ENCODE measurements around the gene PUM2. TPM values are rescaled to one million over a fixed set of nuclear protein-coding genes. Genes with fewer than 3 reads are reported as not detected.

PUM2 gene
- total RNA-seq, 2 experiments from 2014 or later, result 123 to 131 TPM

GRCh38 chr2:20351555-20352229, 1.0 kb upstream of the PUM2 start:
- H3K9me3 Mint-ChIP-seq, result no peaks in the 10 kb centered on the region
- peaks cover 21% of the 10 kb centered on the region for H3K36me3 Mint-ChIP-seq (ENCODE audit: low read depth)
- H3K27ac Mint-ChIP-seq, result no peak overlapping the region
- H3K4me3 Mint-ChIP-seq, result no peak overlapping the region
- ChIA-PET CTCF (interaction anchor here (0.5 to 2.1 kb wide), 6 partner anchors 9 to 482 kb away, joined by 3 to 6 read pairs (median 4); no protein-coding TSS in a partner anchor), POLR2A (interaction anchor here (0.9 kb wide), 1 partner anchor 53 kb away, joined by 3 read pairs; no protein-coding TSS in a partner anchor)
- no peak for DNase-seq
- H3K27me3 Mint-ChIP-seq, result no peaks in the 10 kb centered on the region
- peaks cover 30% of the 10 kb centered on the region for H3K4me1 Mint-ChIP-seq

GRCh38 chr2:20350041-20350712, 467 bp downstream of the PUM2 start:
- ChIA-PET POLR2A (interaction anchor here (0.5 to 0.6 kb wide), 2 partner anchors 36 to 47 kb away, joined by 4 to 9 read pairs; no protein-coding TSS in a partner anchor), CTCF (interaction anchor here (1.6 kb wide), 1 partner anchor 20 kb away, joined by 3 read pairs; no protein-coding TSS in a partner anchor)
- no peaks in the 10 kb centered on the region for H3K27me3 Mint-ChIP-seq
- H3K27ac Mint-ChIP-seq, result peak overlapping the region; percentile 88
- H3K9me3 Mint-ChIP-seq, result no peaks in the 10 kb centered on the region
- H3K4me1 Mint-ChIP-seq, result peaks cover 45% of the 10 kb centered on the region
- H3K4me3 Mint-ChIP-seq, result no peak overlapping the region
- peaks cover 34% of the 10 kb centered on the region for H3K36me3 Mint-ChIP-seq (ENCODE audit: low read depth)
- DNase-seq, result peak; percentile 52

GRCh38 chr2:20349513-20349921, 1.1 kb downstream of the PUM2 start:
- Mint-ChIP-seq H3K27me3 (no peaks in the 10 kb centered on the region), H3K4me1 (peaks cover 49% of the 10 kb centered on the region), H3K4me3 (no peak overlapping the region), H3K36me3 (ENCODE audit: low read depth) (peaks cover 34% of the 10 kb centered on the region), H3K27ac (peak overlapping the region; percentile 88), H3K9me3 (no peaks in the 10 kb centered on the region)
- ChIA-PET CTCF (interaction anchor here (1.5 to 1.9 kb wide), 3 partner anchors 12 to 37 kb away, joined by 3 to 4 read pairs (median 3); no protein-coding TSS in a partner anchor), POLR2A (interaction anchor here (0.5 to 0.6 kb wide), 2 partner anchors 36 to 46 kb away, joined by 4 to 9 read pairs; no protein-coding TSS in a partner anchor)
- no peak for DNase-seq

- Mint-ChIP-seq H3K4me1 (peaks cover 53% of the 10 kb centered on the region), H3K4me3 (no peak overlapping the region), H3K9me3 (no peaks in the 10 kb centered on the region), H3K36me3 (ENCODE audit: low read depth) (peaks cover 34% of the 10 kb centered on the region), H3K27ac (peak overlapping the region; percentile 70), H3K27me3 (no peaks in the 10 kb centered on the region)
- peak; percentile 12 for DNase-seq
- ChIA-PET POLR2A (no interaction called here), CTCF (interaction anchor here (1.5 to 1.9 kb wide), 2 partner anchors 11 to 38 kb away, joined by 3 to 4 read pairs; no protein-coding TSS in a partner anchor)
Measured at GRCh38 chr2:20348542-20348941, 2.1 kb downstream of the PUM2 start.

- peaks cover 58% of the 10 kb centered on the region for H3K4me1 Mint-ChIP-seq
Measured at GRCh38 chr2:20346565-20347381, 3.9 kb downstream of the PUM2 start.

GRCh38 chr2:20343128-20343527, 7.5 kb downstream of the PUM2 start:
- ChIA-PET CTCF (interaction anchor here (1.0 to 2.0 kb wide), 4 partner anchors 10 to 299 kb away, joined by 3 to 5 read pairs (median 4); no protein-coding TSS in a partner anchor), POLR2A (no interaction called here)
- Mint-ChIP-seq H3K36me3 (ENCODE audit: low read depth) (peaks cover 32% of the 10 kb centered on the region), H3K9me3 (no peaks in the 10 kb centered on the region), H3K4me1 (peaks cover 65% of the 10 kb centered on the region), H3K27ac (no peak overlapping the region), H3K27me3 (no peaks in the 10 kb centered on the region), H3K4me3 (no peak overlapping the region)
- no peak for DNase-seq

More at GRCh38 chr2:20346565-20347381, 3.9 kb downstream of the PUM2 start:
- H3K27ac Mint-ChIP-seq, result no peak overlapping the region
- CTCF ChIA-PET, result interaction anchor here (1.5 kb wide), 1 partner anchor 19 kb away, joined by 3 read pairs; no protein-coding TSS in a partner anchor
- H3K4me3 Mint-ChIP-seq, result no peak overlapping the region
- H3K27me3 Mint-ChIP-seq, result no peaks in the 10 kb centered on the region
- POLR2A ChIA-PET, result no interaction called here
- no peak for DNase-seq
- peaks cover 37% of the 10 kb centered on the region for H3K36me3 Mint-ChIP-seq (ENCODE audit: low read depth)
- no peaks in the 10 kb centered on the region for H3K9me3 Mint-ChIP-seq

GRCh38 chr2:20339012-20339411, 11.6 kb downstream of the PUM2 start:
- Mint-ChIP-seq H3K27ac (no peak overlapping the region), H3K9me3 (no peaks in the 10 kb centered on the region), H3K27me3 (no peaks in the 10 kb centered on the region), H3K4me3 (no peak overlapping the region), H3K4me1 (peaks cover 50% of the 10 kb centered on the region), H3K36me3 (ENCODE audit: low read depth) (peaks cover 32% of the 10 kb centered on the region)
- no peak for DNase-seq
- POLR2A ChIA-PET, result no interaction called here
- CTCF ChIA-PET, result interaction anchor here (1.1 kb wide), 1 partner anchor 12 kb away, joined by 4 read pairs; no protein-coding TSS in a partner anchor

GRCh38 chr2:20334605-20335203, 15.9 kb downstream of the PUM2 start:
- ChIA-PET POLR2A (no interaction called here), CTCF (interaction anchor here (1.7 to 2.4 kb wide), 2 partner anchors 9 to 20 kb away, joined by 4 to 12 read pairs; no protein-coding TSS in a partner anchor)
- Mint-ChIP-seq H3K9me3 (peaks cover 24% of the 10 kb centered on the region), H3K36me3 (ENCODE audit: low read depth) (peaks cover 66% of the 10 kb centered on the region), H3K4me3 (no peak overlapping the region), H3K4me1 (peaks cover 41% of the 10 kb centered on the region), H3K27me3 (no peaks in the 10 kb centered on the region), H3K27ac (no peak overlapping the region)
- no peak for DNase-seq

GRCh38 chr2:20333738-20334137, 16.9 kb downstream of the PUM2 start:
- Mint-ChIP-seq H3K4me3 (no peak overlapping the region), H3K36me3 (ENCODE audit: low read depth) (peaks cover 67% of the 10 kb centered on the region), H3K9me3 (peaks cover 24% of the 10 kb centered on the region), H3K27ac (no peak overlapping the region), H3K4me1 (peaks cover 40% of the 10 kb centered on the region), H3K27me3 (no peaks in the 10 kb centered on the region)
- no peak for DNase-seq
- ChIA-PET CTCF (interaction anchor here (1.7 to 2.4 kb wide), 2 partner anchors 8 to 19 kb away, joined by 4 to 12 read pairs; no protein-coding TSS in a partner anchor), POLR2A (no interaction called here)

GRCh38 chr2:20330192-20330591, 20.5 kb downstream of the PUM2 start:
- Mint-ChIP-seq H3K4me1 (peaks cover 52% of the 10 kb centered on the region), H3K9me3 (peaks cover 24% of the 10 kb centered on the region), H3K4me3 (no peak overlapping the region), H3K27ac (no peak overlapping the region), H3K27me3 (no peaks in the 10 kb centered on the region), H3K36me3 (ENCODE audit: low read depth) (peaks cover 70% of the 10 kb centered on the region)
- DNase-seq, result no peak
- CTCF ChIA-PET, result interaction anchor here (0.8 to 1.6 kb wide), 3 partner anchors 14 to 31 kb away, joined by 3 to 5 read pairs (median 3); no protein-coding TSS in a partner anchor
- POLR2A ChIA-PET, result no interaction called here

- H3K36me3 Mint-ChIP-seq (ENCODE audit: low read depth), result peaks cover 63% of the 10 kb centered on the region
- CTCF ChIA-PET, result interaction anchor here (0.9 to 2.5 kb wide), 10 partner anchors 10 to 97 kb away, joined by 3 to 9 read pairs (median 4); no protein-coding TSS in a partner anchor
- peaks cover 20% of the 10 kb centered on the region for H3K9me3 Mint-ChIP-seq
- POLR2A ChIA-PET, result no interaction called here
- peaks cover 55% of the 10 kb centered on the region for H3K4me1 Mint-ChIP-seq
- no peak overlapping the region for H3K4me3 Mint-ChIP-seq
- H3K27ac Mint-ChIP-seq, result no peak overlapping the region
- no peaks in the 10 kb centered on the region for H3K27me3 Mint-ChIP-seq
- DNase-seq, result no peak
Measured at GRCh38 chr2:20327370-20327769, 23.3 kb downstream of the PUM2 start.
